DMS79 (cell line): ENCODE measurements around the gene LMBRD2.
"Not testable (repeated sequence)": the region's sequence is repeated elsewhere in the genome, so short reads cannot be mapped to it uniquely, and the experiment has no call there.

Experiments used
- DNase-seq: peaks from one replicate; lab custom pipeline; 2025; lab: John Stamatoyannopoulos, UW

Gene LMBRD2

DNA sequence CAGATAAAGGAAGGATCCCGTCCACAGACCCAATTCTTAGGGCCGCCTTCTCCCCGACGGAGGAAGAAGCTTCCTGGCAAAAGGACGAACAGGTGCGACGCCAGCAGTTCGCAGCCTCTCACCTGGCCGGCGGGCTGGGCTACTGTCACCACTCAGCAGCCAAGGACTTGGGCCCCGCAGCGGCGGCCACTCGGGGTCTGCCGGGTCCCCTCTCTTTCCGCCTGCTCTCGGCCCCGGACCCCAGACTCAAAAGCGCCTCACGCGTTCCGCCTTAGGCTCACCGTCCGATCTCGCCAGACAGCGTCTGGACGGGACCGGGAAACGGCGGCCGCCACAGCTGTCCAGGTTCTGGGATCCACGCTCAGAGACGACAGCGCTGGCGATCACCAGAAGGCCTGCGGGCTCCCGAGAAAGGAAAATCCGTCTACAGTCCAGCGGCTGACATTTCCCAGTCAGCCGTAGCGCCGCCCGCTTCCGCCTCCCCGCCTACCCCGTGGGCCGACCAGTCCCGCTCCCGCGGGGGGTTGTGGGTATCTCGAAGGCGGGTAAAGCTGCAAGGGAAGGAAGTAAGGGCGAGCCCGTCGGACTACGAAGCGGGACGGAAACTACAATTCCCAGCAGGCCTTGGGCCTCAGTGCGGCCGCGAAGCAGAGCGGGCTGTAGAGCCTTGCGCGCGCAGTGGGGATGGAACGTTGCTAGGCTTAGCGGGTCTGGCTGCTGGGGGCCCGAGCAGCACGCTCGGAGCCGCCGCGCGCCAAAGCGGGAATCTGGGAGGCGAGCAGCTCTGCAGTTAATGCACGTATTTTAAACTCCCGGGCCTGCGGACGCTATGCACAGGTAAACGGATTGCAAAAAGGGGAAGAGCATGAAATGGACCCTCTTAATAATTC lies at the start of gene LMBRD2, which contains the start of gene SKP2:
TSS of gene LMBRD2 (minus strand) at position 454 of the 890 bp plus-strand sequence. CDS start 8,538 bp downstream, outside the sequence.
TSS of gene SKP2 (plus strand) at position 678 of the 890 bp plus-strand sequence. CDS start at position 830, 152 bp downstream.
- DNase-seq: peak; percentile 97

DNA sequence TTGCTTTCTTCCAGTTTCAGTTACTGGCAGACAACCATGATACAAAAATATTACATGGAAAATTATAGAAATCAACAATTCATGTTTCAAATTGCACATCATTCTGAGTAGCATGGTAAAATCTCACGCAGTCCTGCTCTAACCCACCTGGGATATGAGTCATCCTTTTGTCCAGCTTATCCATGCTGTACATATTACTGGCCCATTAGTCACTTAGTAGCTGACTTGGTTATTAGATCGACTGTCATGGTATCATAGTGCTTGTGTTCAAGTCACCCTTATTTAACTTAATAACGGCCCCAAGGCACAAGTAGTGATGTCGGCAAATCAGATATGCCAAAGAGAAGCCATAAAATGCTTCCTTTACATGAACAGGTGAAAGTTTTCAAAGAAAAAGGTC lies 48.8 kb upstream of the LMBRD2 start:
- DNase-seq: no peak

DNA sequence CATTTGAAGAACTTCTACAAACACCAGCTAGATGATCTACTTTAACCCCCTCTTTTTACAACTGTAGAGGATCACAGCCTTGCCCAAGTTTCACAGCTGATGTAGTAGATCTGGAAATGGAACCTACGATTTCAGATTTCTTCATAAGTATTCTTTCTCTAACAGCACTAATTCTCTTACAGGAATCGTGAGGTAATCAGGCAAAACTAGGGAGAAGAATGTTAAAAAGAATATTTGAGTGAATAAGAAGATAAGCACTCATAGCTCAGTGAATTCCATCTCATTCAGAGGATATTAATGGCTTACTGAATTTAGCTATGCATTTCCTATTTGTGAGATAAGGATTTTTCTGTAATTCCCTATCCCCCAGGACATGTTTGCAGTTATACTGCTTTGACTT lies 47.9 kb upstream of the LMBRD2 start:
- no peak for DNase-seq

DNA sequence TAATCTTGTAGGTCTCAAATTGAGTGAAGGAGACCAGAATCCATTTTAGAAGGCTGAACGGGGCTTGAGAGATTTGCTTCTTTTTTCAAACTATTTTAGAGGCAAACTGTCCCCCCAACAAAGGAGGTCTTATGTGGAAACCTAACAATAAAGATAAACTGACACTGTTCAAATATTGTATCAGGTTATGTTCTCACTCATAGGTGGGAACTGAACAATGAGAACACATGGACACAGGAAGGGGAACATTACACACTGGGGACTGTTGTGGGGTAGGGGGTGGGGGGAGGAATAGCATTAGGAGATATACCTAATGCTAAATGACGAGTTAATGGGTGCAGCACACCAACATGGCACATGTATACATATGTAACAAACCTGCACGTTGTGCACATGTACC lies 47.1 kb upstream of the LMBRD2 start:
- DNase-seq: not testable (repeated sequence)

- DNase-seq: no peak
Observed at GRCh38 chr5:36198281-36198680, 46.6 kb upstream of the LMBRD2 start.

GRCh38 chr5:36193746-36194145 lies 42.1 kb upstream of the LMBRD2 start:
- DNase-seq: no peak

- not testable (repeated sequence) for DNase-seq
Observed at GRCh38 chr5:36184408-36184807, 32.7 kb upstream of the LMBRD2 start.

GRCh38 chr5:36181774-36182173 lies 30.1 kb upstream of the LMBRD2 start:
- DNase-seq: no peak

DNA sequence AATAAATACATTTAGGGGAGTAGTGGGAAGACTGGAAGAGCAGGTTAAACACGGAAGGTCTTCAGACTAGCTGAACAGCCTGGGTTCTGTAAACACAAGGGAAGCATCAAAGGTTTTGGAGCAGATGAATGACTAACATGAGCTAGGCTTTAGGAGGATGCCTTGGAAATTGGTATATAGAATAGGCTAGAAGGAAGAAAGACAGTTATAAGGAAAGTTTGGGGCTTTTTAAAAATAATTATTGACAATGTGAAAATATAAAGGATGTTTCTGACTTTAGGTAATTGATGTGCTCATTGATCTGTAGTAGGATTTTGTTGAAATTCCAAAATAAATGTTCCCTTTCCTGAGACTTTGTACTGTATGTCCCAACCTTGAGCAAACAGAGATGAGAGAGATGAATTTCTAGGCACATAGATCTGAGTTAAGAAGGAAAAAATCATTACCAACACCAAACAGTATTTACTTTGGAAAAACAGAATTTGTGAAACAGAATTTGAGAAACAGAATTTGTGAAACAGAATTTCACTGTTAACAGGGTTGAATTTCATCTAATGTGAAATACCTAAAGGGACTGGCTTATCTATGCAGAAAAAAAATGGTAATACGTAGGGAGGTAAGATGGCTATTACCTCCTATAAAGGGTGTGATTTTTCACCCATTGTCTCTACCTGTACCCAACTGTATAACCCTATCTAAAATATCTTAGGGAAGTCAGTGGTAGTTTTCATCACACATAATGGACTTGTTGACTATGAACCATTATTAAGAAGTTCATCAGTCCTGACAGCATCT lies 29.1 kb upstream of the LMBRD2 start:
- DNase-seq: no peak

- DNase-seq: no peak
Observed at GRCh38 chr5:36179950-36180349, 28.3 kb upstream of the LMBRD2 start.

DNA sequence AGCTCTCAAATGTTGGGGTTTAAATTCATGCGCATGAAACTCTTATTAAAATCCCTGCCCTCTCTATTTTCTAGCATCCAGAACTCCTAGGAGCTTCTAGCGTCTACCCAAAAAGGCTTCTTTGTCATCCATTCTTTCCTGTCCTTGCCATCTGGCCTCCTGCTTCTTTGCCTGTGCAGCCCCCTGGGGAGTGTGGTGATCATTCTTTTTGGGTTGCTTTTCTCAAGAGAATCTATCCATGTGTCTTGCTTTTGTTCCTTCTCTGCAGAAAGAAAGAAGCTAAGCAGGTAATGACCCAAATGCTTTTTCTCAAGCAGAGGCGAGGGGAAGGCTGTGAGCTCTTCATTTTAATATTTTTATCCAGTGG lies 26.8 kb upstream of the LMBRD2 start:
- DNase-seq: no peak

- no peak for DNase-seq
Observed at GRCh38 chr5:36177715-36178523, 26.2 kb upstream of the LMBRD2 start.

- DNase-seq: no peak
Observed at GRCh38 chr5:36177154-36177553, 25.5 kb upstream of the LMBRD2 start.

- DNase-seq: no peak
Observed at GRCh38 chr5:36175043-36175442, 23.4 kb upstream of the LMBRD2 start.

DNA sequence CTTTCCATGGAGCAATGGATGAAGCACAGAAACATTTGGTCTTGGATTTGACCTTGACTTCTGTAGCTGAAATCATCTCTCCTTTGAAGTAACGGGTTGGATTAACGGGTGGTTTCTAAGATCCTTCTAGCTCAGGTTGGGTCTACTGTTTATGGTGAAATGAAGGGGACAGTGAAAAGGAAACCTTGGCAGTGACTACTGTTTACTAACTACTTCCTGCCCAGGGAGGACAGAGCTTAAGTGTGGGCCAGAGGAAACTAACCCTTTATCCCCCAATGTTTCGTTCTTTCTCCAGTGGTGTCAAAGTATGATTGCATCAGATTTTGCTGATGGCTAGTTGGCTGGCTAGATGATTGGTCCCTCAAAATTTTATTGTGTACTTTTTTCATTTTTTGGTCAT lies 22.4 kb upstream of the LMBRD2 start:
- DNase-seq: no peak

- no peak for DNase-seq
Observed at GRCh38 chr5:36173426-36173825, 21.7 kb upstream of the LMBRD2 start.

DNA sequence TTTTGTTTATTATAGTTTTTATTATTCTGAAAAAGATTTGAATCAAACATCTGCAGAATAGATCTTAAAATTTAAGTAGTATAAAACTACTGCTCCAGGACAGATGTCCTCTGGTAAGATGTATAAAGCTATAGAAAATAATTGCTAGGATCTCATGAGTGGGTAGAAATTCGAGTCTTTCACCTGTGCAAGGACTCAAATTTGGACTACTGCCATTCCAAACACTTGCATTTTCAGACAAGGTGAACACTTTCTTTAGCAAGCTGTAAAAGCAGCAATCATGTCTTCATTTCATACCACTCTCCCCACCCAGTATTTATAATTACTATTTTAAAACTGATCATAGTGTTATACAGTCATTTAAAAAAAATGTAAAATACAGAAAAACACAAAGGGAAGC lies 20.9 kb upstream of the LMBRD2 start:
- DNase-seq: peak; percentile 68

DNA sequence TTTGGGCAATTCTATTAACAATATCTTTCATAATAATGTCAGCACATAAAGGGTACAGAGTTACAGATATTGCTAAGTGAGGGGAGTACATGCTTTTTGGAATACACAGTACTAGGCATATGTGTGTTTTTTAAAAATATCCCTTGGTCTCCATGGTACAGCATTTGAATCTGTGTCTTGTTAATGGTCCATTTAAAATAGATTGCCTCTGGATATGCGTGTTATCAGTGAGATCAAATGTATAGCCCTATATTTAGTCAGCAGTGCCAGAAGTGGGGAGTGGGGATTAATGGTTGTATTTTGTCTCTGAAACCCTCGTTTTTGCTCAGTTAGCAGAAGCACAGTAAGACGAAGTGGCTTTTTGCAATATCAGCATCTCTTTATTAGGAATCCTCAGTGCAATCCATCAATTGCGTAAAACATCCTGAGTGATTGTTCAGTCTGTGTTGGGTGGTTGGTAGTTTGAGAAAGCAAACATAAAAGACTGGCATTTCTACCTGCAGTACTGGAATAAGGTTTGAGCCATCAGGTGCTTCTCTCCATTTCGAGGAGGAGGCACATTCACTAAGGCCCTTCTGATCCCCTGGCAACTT lies 19.2 kb upstream of the LMBRD2 start:
- no peak for DNase-seq

- DNase-seq: no peak
Observed at GRCh38 chr5:36168737-36169136, 17.1 kb upstream of the LMBRD2 start.

GRCh38 chr5:36164461-36164860 lies 12.8 kb upstream of the LMBRD2 start:
- DNase-seq: no peak

GRCh38 chr5:36162810-36163486 lies 11.3 kb upstream of the LMBRD2 start:
- no peak for DNase-seq
